Immature natural killer cell (primary cell): ENCODE data around the gene COG7. TPM values are rescaled to one million over a fixed set of nuclear protein-coding genes. Genes with fewer than 3 reads are reported as not detected.
"Not testable (repeated sequence)": the region's sequence is repeated elsewhere in the genome, so short reads cannot be mapped to it uniquely, and the experiment has no call there.

Experiments
- DNase-seq, 3 donors: peaks; one replicate each; pipeline ENCODE4 v3.0.0; 2022; ENCODE audit warnings: mixed read lengths in 1 of 3
- H3K27ac Mint-ChIP-seq, 6 donors: one replicate each; pipeline ENCODE4 v1.8.0; 2020; ENCODE audit warnings: mixed read lengths in 6 of 6, mild to moderate bottlenecking in 5 of 6, inconsistent platforms in 4 of 6, moderate library complexity in 3 of 6
- H3K27me3 Mint-ChIP-seq, 3 donors: one replicate each; pipeline ENCODE4 v1.8.0; 2020 to 2021; ENCODE audit warnings: low read depth in 3 of 3, mild to moderate bottlenecking in 3 of 3, mixed read lengths in 3 of 3, moderate library complexity in 3 of 3, inconsistent platforms in 1 of 3
- H3K36me3 Mint-ChIP-seq, 3 donors: one replicate each; pipeline ENCODE4 v1.8.0; 2020; ENCODE audit warnings: mixed read lengths in 3 of 3, inconsistent platforms in 2 of 3, mild to moderate bottlenecking in 2 of 3
- H3K4me1 Mint-ChIP-seq, 2 donors: one replicate each; pipeline ENCODE4 v1.8.0; 2020; ENCODE audit warnings: inconsistent platforms in 2 of 2, mild to moderate bottlenecking in 2 of 2, mixed read lengths in 2 of 2, moderate library complexity in 1 of 2
- H3K4me3 Mint-ChIP-seq, 5 donors: one replicate each; pipeline ENCODE4 v1.8.0; 2020; ENCODE audit warnings: mild to moderate bottlenecking in 5 of 5, mixed read lengths in 5 of 5, inconsistent platforms in 3 of 5, moderate library complexity in 3 of 5
- H3K9me3 Mint-ChIP-seq, 6 donors: one replicate each; pipeline ENCODE4 v1.8.0; 2020; ENCODE audit warnings: mild to moderate bottlenecking in 6 of 6, mixed read lengths in 6 of 6, inconsistent platforms in 4 of 6, moderate library complexity in 3 of 6
- polyA plus RNA-seq, 3 donors: library from polyadenylated mRNA; unstranded; fragments of 300-500 nt; fragmentation: Illumina TruSeq; gene quantifications; one replicate each; pipeline ENCODE4 v1.2.3, GENCODE V29; 2021

COG7 gene
- polyA plus RNA-seq, 3 donors from 2014 or later = 9.5 to 21.7 (median 12.0) TPM

GRCh38 chr16:23486480-23486879 is 33.5 kb upstream of the COG7 start:
- Mint-ChIP-seq H3K4me1 (peaks cover 0 to 5% of the 10 kb centered on the region in 2 donors), H3K4me3 (no peak overlapping the region), H3K36me3 (peaks cover 27 to 56% (median 47%) of the 10 kb centered on the region in 3 donors), H3K27ac (peak overlapping the region in 1 of 6 donors; percentile 49), H3K9me3 (no peaks in the 10 kb centered on the region), H3K27me3 (peaks cover 0 to 9% (median 0%) of the 10 kb centered on the region in 3 donors)
- DNase-seq = no peak

DNA sequence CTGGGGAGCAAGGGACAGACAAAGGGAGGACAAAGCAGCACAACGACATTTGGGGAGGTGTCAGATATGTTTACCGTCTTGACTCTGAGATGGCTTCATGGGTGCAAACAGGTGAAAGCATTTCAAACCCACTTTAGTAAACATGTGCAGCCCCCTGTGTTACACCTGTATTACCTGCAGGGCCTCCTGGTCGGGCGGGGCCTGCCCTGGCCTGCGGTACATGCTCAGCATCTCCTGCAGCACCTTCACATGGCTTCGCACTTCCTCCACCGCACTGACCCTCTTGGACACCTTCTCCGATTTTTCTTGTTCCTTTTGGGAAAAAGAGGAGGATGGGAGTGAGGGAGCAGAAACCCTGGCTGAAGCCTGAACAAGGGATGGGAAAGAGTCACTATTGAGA is 32.9 kb upstream of the COG7 start:
- H3K4me1 Mint-ChIP-seq = peaks cover 0 to 5% of the 10 kb centered on the region in 2 donors
- DNase-seq = no peak
- H3K27ac Mint-ChIP-seq = no peak overlapping the region
- H3K27me3 Mint-ChIP-seq = peaks cover 0 to 9% (median 0%) of the 10 kb centered on the region in 3 donors
- peaks cover 24 to 56% (median 46%) of the 10 kb centered on the region in 3 donors for H3K36me3 Mint-ChIP-seq
- no peaks in the 10 kb centered on the region for H3K9me3 Mint-ChIP-seq
- no peak overlapping the region for H3K4me3 Mint-ChIP-seq

DNA sequence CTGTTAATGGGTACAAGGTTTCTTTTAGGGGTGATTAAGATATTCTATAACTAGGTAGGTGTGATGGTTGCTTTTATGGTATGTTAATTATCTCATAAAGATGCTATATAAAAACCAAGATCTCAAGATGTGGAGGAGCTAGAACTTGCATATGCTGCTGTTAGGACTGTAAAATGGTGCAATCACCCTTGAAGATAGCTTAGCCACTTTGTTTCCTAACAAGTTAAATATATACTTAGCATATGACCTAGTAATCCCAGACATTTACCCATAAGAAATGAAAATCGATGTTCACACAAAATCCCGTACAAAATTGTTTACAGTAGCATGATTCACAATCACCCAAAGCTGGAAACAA is 32.2 kb upstream of the COG7 start:
- Mint-ChIP-seq H3K36me3 (peaks cover 24 to 57% (median 47%) of the 10 kb centered on the region in 3 donors), H3K27ac (no peak overlapping the region), H3K9me3 (no peaks in the 10 kb centered on the region), H3K4me3 (no peak overlapping the region), H3K4me1 (peaks cover 0 to 5% of the 10 kb centered on the region in 2 donors), H3K27me3 (peaks cover 0 to 9% (median 0%) of the 10 kb centered on the region in 3 donors)
- no peak for DNase-seq

GRCh38 chr16:23484510-23485256 is 31.7 kb upstream of the COG7 start:
- no peak overlapping the region for H3K4me3 Mint-ChIP-seq
- H3K4me1 Mint-ChIP-seq = peaks cover 0 to 5% of the 10 kb centered on the region in 2 donors
- no peak for DNase-seq
- H3K27me3 Mint-ChIP-seq = peaks cover 0 to 9% (median 0%) of the 10 kb centered on the region in 3 donors
- peak overlapping the region in 2 of 6 donors; percentile 37 to 57 for H3K27ac Mint-ChIP-seq
- peaks cover 23 to 57% (median 47%) of the 10 kb centered on the region in 3 donors for H3K36me3 Mint-ChIP-seq
- H3K9me3 Mint-ChIP-seq = no peaks in the 10 kb centered on the region

- peaks cover 29 to 65% (median 49%) of the 10 kb centered on the region in 3 donors for H3K36me3 Mint-ChIP-seq
- not testable (repeated sequence) for H3K4me1 Mint-ChIP-seq, H3K9me3 Mint-ChIP-seq
- H3K27me3 Mint-ChIP-seq = peaks cover 0 to 12% (median 2%) of the 10 kb centered on the region in 3 donors
- peak overlapping the region; percentile 41 to 97 (median 88) for H3K27ac Mint-ChIP-seq
- peak overlapping the region in 1 of 5 donors; percentile 6 for H3K4me3 Mint-ChIP-seq
- peak in 1 of 3 donors; percentile 29 for DNase-seq
These were observed 30.5 kb upstream of the COG7 start for GRCh38 chr16:23483492-23483891.

- peaks cover 30 to 69% (median 47%) of the 10 kb centered on the region in 3 donors for H3K36me3 Mint-ChIP-seq
- DNase-seq = peak; percentile 31 to 55 (median 37)
- H3K4me3 Mint-ChIP-seq = peak overlapping the region in 3 of 5 donors; percentile 46 to 73 (median 60)
- H3K27me3 Mint-ChIP-seq = peaks cover 0 to 12% (median 2%) of the 10 kb centered on the region in 3 donors
- peaks cover 0 to 5% of the 10 kb centered on the region in 2 donors for H3K4me1 Mint-ChIP-seq
- H3K9me3 Mint-ChIP-seq = no peaks in the 10 kb centered on the region
- H3K27ac Mint-ChIP-seq = peak overlapping the region; percentile 79 to 97 (median 88)
These were observed 29.8 kb upstream of the COG7 start for GRCh38 chr16:23482778-23483177.

DNA sequence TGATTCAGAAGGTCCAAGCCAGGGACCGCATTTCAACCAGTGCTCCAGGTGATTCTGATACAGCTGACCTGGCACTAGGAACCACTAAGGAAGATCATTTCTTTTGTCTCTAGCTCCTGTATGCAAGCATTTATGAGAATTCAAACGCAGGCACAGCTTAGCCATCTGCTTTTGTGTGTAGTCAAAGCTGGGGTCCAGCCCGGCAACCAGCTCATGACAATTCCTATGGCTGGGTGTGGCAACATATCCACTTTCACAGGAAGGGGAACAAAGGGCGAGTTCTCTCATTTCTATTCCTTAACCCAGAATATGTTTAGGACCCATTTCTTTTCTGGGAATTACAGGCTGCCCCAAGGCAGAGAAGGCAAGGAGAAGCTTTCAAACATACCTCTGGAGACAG is 27.3 kb upstream of the COG7 start:
- Mint-ChIP-seq H3K4me3 (no peak overlapping the region), H3K36me3 (peaks cover 27 to 57% (median 41%) of the 10 kb centered on the region in 3 donors), H3K27ac (no peak overlapping the region), H3K4me1 (peaks cover 0 to 5% of the 10 kb centered on the region in 2 donors), H3K9me3 (no peaks in the 10 kb centered on the region), H3K27me3 (peaks cover 0 to 9% (median 2%) of the 10 kb centered on the region in 3 donors)
- no peak for DNase-seq

- Mint-ChIP-seq H3K27ac (peak overlapping the region in 3 of 6 donors; percentile 4 to 54 (median 20)), H3K36me3 (peaks cover 27 to 53% (median 37%) of the 10 kb centered on the region in 3 donors), H3K4me3 (no peak overlapping the region), H3K9me3 (no peaks in the 10 kb centered on the region), H3K27me3 (peaks cover 0 to 9% (median 2%) of the 10 kb centered on the region in 3 donors), H3K4me1 (peaks cover 0 to 5% of the 10 kb centered on the region in 2 donors)
- DNase-seq = no peak
These were observed 26.1 kb upstream of the COG7 start for GRCh38 chr16:23479138-23479537.

GRCh38 chr16:23478566-23478965 is 25.6 kb upstream of the COG7 start:
- peaks cover 32 to 58% (median 37%) of the 10 kb centered on the region in 3 donors for H3K36me3 Mint-ChIP-seq
- peak overlapping the region in 1 of 6 donors; percentile 45 for H3K27ac Mint-ChIP-seq
- no peak overlapping the region for H3K4me3 Mint-ChIP-seq
- no peaks in the 10 kb centered on the region for H3K9me3 Mint-ChIP-seq
- H3K27me3 Mint-ChIP-seq = peaks cover 0 to 9% (median 2%) of the 10 kb centered on the region in 3 donors
- peaks cover 0 to 5% of the 10 kb centered on the region in 2 donors for H3K4me1 Mint-ChIP-seq
- no peak for DNase-seq

DNA sequence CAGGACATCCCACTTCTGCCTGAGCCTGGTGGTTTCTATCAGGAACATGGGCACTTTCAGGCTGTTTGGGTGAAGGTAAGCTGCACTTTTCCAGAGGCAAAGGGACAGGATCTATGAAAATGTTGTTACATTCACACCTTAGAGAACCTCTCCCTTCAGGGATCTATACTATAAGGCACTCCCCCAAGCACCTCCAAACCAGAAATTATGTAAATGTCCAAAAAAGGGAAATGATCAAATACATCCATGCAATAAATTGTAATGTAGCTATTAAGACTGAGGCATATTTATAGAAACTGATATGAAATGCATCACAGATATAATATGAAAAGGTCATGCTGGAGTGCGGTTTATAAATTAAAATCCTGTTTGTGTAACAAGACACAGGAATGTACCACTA is 23.3 kb upstream of the COG7 start:
- peaks cover 22 to 46% (median 27%) of the 10 kb centered on the region in 3 donors for H3K36me3 Mint-ChIP-seq
- DNase-seq = no peak

DNA sequence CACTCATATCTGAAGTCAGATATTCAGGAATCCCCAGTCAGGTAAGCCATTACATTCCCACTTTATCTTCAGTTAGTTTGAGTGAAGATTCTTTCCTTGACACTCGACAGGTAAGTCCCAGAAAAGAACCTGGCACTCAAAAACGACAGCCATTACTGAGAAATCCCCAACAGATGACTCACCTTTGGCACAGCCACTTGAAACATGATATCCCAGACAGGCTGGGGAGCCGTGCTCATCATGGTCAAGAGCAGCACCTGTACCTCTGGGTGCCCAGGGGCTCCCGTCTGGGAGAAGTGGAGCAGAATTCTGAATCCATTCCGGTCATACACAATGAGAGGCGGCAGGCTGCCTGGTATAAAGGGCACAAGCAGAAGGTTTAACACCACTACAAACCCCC is 16.8 kb upstream of the COG7 start:
- no peak overlapping the region for H3K4me3 Mint-ChIP-seq
- H3K4me1 Mint-ChIP-seq = no peaks in the 10 kb centered on the region
- H3K27ac Mint-ChIP-seq = peak overlapping the region in 1 of 6 donors; percentile 3
- DNase-seq = no peak
- H3K9me3 Mint-ChIP-seq = no peaks in the 10 kb centered on the region
- peaks cover 0 to 4% (median 0%) of the 10 kb centered on the region in 3 donors for H3K27me3 Mint-ChIP-seq
- peaks cover 14 to 48% (median 18%) of the 10 kb centered on the region in 3 donors for H3K36me3 Mint-ChIP-seq

More for the DNA sequence above, 23.3 kb upstream of the COG7 start:
- no peaks in the 10 kb centered on the region for H3K4me1 Mint-ChIP-seq
- peaks cover 0 to 4% (median 2%) of the 10 kb centered on the region in 3 donors for H3K27me3 Mint-ChIP-seq
- no peaks in the 10 kb centered on the region for H3K9me3 Mint-ChIP-seq
- no peak overlapping the region for H3K4me3 Mint-ChIP-seq
- H3K27ac Mint-ChIP-seq = no peak overlapping the region

DNA sequence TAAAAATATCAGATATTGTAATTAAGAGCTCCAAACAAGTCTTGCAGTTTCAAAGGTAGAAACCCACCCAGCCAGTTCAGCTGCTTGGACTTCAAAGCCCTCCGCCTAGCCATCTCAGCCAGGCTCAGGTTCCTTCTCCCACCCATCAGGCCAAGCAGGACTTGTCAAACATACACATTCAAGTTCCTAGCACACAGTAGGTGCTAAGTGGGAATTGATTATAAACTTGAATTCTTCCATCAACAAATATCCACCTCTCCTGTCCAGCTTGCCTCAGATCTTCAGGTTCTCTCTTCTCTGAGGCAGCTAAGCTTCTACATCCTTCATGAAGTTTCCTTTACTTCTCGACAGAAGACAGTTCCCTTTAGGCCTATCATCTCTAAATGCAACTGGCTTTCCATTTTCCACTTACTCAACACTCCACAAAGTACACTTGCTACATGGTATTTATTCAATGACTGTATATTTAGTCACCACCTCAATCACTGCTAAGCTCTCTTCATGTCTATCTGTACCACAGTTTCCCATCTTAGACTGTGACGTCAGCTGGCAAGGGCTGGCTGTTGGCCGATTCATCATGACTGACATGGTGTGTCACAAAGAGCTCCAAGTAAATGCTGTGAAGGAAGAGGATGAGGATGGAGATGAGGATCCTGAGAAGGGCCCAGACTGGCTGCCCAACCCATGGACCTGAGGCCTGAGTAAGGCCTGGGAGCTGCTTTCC is 13.3 kb upstream of the COG7 start:
- Mint-ChIP-seq H3K9me3 (no peaks in the 10 kb centered on the region), H3K27ac (peak overlapping the region in 3 of 6 donors; percentile 11 to 52 (median 23)), H3K4me1 (no peaks in the 10 kb centered on the region), H3K36me3 (peaks cover 4 to 38% (median 14%) of the 10 kb centered on the region in 3 donors), H3K4me3 (no peak overlapping the region), H3K27me3 (peaks cover 0 to 4% (median 0%) of the 10 kb centered on the region in 3 donors)
- no peak for DNase-seq

GRCh38 chr16:23465179-23465578 is 12.2 kb upstream of the COG7 start:
- no peak overlapping the region for H3K27ac Mint-ChIP-seq
- peaks cover 4 to 33% (median 14%) of the 10 kb centered on the region in 3 donors for H3K36me3 Mint-ChIP-seq
- no peak for DNase-seq
- H3K27me3 Mint-ChIP-seq = peaks cover 0 to 4% (median 0%) of the 10 kb centered on the region in 3 donors
- H3K4me3 Mint-ChIP-seq = no peak overlapping the region
- H3K4me1 Mint-ChIP-seq = no peaks in the 10 kb centered on the region
- no peaks in the 10 kb centered on the region for H3K9me3 Mint-ChIP-seq

DNA sequence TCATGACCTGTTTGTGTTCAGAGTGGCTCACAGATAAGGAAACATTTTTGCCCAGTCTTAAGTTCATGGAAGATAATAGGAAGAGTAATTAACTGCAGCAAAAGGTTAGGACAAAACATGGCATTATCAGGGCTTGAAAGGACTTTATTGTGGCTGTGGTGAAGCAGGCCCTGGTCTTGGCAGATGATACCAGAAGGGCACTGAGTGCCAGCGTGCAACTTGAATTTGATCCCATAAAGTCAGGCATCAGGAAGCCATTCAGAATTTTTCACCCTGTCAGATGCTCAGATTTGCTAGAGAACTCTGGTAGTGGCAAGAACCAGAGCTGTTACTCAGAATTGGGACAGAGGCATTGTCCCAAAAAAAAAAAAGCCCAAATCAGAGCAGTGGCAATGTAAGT is 11.2 kb upstream of the COG7 start:
- Mint-ChIP-seq H3K4me1 (no peaks in the 10 kb centered on the region), H3K4me3 (no peak overlapping the region), H3K9me3 (no peaks in the 10 kb centered on the region), H3K36me3 (peaks cover 4 to 25% (median 14%) of the 10 kb centered on the region in 3 donors), H3K27me3 (peaks cover 0 to 3% (median 0%) of the 10 kb centered on the region in 3 donors), H3K27ac (peak overlapping the region in 1 of 6 donors; percentile 48)
- no peak for DNase-seq
